Ishikawa (cell line): ENCODE measurements around the gene FOXI1.

Experiments
- CEBPB ChIP-seq: IDR thresholded peaks from 2 replicates; pipeline ENCODE4 v1.6.1; 2012
- CREB1 ChIP-seq: IDR thresholded peaks from 2 replicates; pipeline ENCODE4 v1.6.1; 2012; ENCODE audit warnings: low read depth
- EGR1 ChIP-seq: IDR thresholded peaks from 2 replicates; pipeline ENCODE4 v1.6.1; 2012
- EP300 ChIP-seq: IDR thresholded peaks from 2 replicates; pipeline ENCODE4 v1.6.1; 2012; ENCODE audit warnings: borderline replicate concordance
- FOXM1 ChIP-seq: IDR thresholded peaks from 2 replicates; pipeline ENCODE4 v1.6.1; 2012; ENCODE audit warnings: low read depth, borderline replicate concordance
- MAX ChIP-seq: IDR thresholded peaks from 2 replicates; pipeline ENCODE4 v1.6.1; 2012
- NFIC ChIP-seq: IDR thresholded peaks from 2 replicates; pipeline ENCODE4 v1.6.1; 2012
- RAD21 ChIP-seq: IDR thresholded peaks from 2 replicates; pipeline ENCODE4 v1.6.1; 2012; ENCODE audit warnings: low read depth
- REST ChIP-seq: IDR thresholded peaks from 2 replicates; pipeline ENCODE4 v1.6.1; 2012; ENCODE audit warnings: low read depth, mild to moderate bottlenecking
- TAF1 ChIP-seq: IDR thresholded peaks from 2 replicates; pipeline ENCODE4 v1.6.1; 2012; ENCODE audit warnings: low read depth, mild to moderate bottlenecking
- TCF12 ChIP-seq: IDR thresholded peaks from 2 replicates; pipeline ENCODE4 v1.6.1; 2012; ENCODE audit warnings: low read depth
- TEAD4 ChIP-seq: IDR thresholded peaks from 2 replicates; pipeline ENCODE4 v1.6.1; 2012
- USF1 ChIP-seq: IDR thresholded peaks from 2 replicates; pipeline ENCODE4 v1.6.1; 2012
- YY1 ChIP-seq: IDR thresholded peaks from 2 replicates; pipeline ENCODE4 v1.6.1; 2012; ENCODE audit warnings: low read depth
- ZBTB7A ChIP-seq: IDR thresholded peaks from 2 replicates; pipeline ENCODE4 v1.6.1; 2012; ENCODE audit warnings: low read depth

The FOXI1 gene

GRCh38 chr5:170137694-170138214 is 32.1 kb downstream of the FOXI1 start:
- no peak for TF ChIP-seq RAD21
- no peak for TF ChIP-seq EGR1
- no peak for TF ChIP-seq CREB1
- TF ChIP-seq FOXM1 = no peak
- TF ChIP-seq EP300 = no peak
- no peak for TF ChIP-seq YY1
- TF ChIP-seq TAF1 = no peak
- TF ChIP-seq CEBPB = no peak
- TF ChIP-seq NFIC = no peak
- no peak for TF ChIP-seq ZBTB7A
- no peak for TF ChIP-seq TCF12
- no peak for TF ChIP-seq TEAD4

GRCh38 chr5:170138273-170138672 is 32.6 kb downstream of the FOXI1 start:
- no peak for TF ChIP-seq ZBTB7A
- no peak for TF ChIP-seq RAD21
- no peak for TF ChIP-seq FOXM1
- no peak for TF ChIP-seq NFIC
- no peak for TF ChIP-seq MAX
- no peak for TF ChIP-seq TEAD4
- TF ChIP-seq CEBPB = no peak
- no peak for TF ChIP-seq TAF1
- no peak for TF ChIP-seq REST
- no peak for TF ChIP-seq EP300
- no peak for TF ChIP-seq USF1
- no peak for TF ChIP-seq YY1
- TF ChIP-seq CREB1 = no peak
- no peak for TF ChIP-seq TCF12
- TF ChIP-seq EGR1 = no peak

GRCh38 chr5:170139786-170140335 is 34.2 kb downstream of the FOXI1 start:
- TF ChIP-seq TCF12 = no peak
- no peak for TF ChIP-seq EGR1
- no peak for TF ChIP-seq TEAD4
- no peak for TF ChIP-seq REST
- TF ChIP-seq FOXM1 = no peak
- no peak for TF ChIP-seq NFIC
- no peak for TF ChIP-seq TAF1
- no peak for TF ChIP-seq YY1
- TF ChIP-seq CEBPB = no peak
- no peak for TF ChIP-seq EP300
- TF ChIP-seq ZBTB7A = no peak
- no peak for TF ChIP-seq USF1
- TF ChIP-seq MAX = no peak
- no peak for TF ChIP-seq CREB1
- TF ChIP-seq RAD21 = no peak

- no peak for TF ChIP-seq FOXM1
- no peak for TF ChIP-seq NFIC
- TF ChIP-seq USF1 = no peak
- no peak for TF ChIP-seq EP300
- no peak for TF ChIP-seq ZBTB7A
- TF ChIP-seq MAX = no peak
- TF ChIP-seq REST = no peak
- no peak for TF ChIP-seq TCF12
- TF ChIP-seq EGR1 = no peak
- no peak for TF ChIP-seq CREB1
- no peak for TF ChIP-seq YY1
Observed at GRCh38 chr5:170141636-170142035, 35.9 kb downstream of the FOXI1 start.
